ENCODE results near the gene SULT1C3.
"Not testable (repeated sequence)": the region's sequence is repeated elsewhere in the genome, so short reads cannot be mapped to it uniquely, and the experiment has no call there.

SULT1C3 gene

DNA sequence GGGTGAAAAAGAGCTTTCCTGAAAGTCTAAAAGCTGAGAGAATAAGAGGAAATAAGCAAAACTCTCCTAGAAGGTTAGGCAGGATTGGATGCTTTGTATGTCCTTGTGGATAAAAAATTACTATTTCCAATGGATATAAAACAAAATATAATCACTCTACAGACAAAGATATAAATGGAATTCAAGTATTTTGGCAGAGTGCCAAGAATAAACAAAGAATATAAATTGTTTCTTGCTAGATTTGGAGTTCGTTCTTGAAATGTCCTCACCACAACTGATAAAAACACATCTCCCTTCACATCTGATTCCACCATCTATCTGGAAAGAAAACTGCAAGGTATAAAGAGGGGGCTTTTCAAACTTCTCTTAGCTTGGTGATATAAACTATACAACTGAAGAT, 13.3 kb downstream of the SULT1C3 start:
- no peak for DNase-seq

GRCh38 chr2:108257757-108258331, 18.1 kb downstream of the SULT1C3 start:
- no peak for DNase-seq

DNA sequence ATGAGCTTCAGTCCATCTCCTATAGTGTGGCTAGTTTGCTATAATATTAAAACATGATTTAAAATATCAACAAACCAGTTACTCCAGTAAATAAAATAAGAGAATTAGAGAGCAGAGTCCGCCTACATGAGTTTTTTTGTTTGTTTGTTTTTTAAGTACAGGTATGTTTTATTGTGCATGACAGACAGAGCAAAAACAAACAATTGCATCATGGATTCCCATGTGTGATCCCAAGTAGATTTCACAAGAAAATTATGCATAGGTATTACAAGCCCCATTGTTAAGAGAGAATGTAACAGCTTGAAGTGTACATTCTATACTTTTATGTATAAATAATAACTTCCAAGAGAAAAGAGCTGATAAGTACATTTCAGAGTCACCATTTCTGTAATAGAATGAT, 21.0 kb downstream of the SULT1C3 start:
- no peak for DNase-seq

GRCh38 chr2:108262036-108262435, 22.3 kb downstream of the SULT1C3 start:
- no peak for DNase-seq

GRCh38 chr2:108263401-108263800, 23.6 kb downstream of the SULT1C3 start:
- DNase-seq: no peak

DNA sequence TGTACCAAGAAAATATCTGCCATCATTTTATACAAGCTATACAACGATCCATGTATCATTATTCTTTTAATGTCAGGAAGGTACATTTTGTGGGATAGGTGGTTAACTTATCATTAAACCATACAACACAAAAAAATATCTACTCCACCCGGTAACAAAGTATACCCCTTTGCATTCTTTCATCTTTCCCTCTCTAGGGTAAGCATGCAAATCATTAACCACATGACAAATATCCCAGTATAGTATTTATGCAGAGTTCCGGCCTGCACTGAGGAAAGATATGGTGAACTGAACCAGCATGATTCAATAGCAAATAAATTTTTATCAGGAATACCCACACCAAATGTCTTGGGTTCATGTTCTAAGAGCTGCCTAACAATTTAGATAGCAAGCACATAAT, 26.4 kb downstream of the SULT1C3 start:
- DNase-seq: no peak

DNA sequence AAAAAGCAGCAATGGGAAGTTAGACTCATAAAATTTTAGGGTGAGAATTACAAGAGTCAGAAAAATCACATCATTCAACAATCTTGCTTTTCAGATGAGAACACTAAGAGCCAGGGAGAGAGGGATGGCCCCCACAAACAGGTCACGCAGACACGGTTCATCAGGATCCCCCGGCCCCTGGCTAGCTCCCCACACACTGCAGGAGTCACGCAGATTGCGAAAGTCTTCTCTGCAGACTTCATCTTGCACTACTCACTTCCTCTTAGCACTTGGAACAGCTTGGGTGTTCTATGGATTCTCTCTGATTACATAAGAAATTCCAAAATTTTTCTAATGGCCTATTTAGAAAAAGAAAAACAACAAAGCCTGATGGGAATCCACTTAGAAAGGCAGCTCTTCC, 27.3 kb downstream of the SULT1C3 start:
- DNase-seq: no peak

DNA sequence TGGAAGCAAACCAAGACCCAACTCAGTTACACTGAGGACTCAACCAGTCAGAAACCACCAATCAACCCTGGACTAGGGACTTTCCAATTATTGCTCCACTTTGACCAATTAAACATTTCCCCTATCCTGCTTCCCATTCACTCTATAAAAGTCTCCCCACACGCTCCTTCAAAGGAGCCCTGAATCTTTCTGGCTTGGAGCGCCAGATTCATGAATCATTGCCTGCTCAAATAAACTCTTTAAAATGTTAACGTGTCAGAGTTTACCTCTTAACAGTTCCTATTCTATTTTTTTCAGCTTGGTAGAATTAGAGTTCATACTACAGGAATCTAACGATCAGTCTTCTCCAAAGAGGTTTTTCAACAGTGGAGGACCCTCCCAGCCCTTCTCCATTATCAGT, 28.2 kb downstream of the SULT1C3 start:
- DNase-seq: no peak

- DNase-seq: no peak
Observed at GRCh38 chr2:108270346-108270745, 30.6 kb downstream of the SULT1C3 start.

DNA sequence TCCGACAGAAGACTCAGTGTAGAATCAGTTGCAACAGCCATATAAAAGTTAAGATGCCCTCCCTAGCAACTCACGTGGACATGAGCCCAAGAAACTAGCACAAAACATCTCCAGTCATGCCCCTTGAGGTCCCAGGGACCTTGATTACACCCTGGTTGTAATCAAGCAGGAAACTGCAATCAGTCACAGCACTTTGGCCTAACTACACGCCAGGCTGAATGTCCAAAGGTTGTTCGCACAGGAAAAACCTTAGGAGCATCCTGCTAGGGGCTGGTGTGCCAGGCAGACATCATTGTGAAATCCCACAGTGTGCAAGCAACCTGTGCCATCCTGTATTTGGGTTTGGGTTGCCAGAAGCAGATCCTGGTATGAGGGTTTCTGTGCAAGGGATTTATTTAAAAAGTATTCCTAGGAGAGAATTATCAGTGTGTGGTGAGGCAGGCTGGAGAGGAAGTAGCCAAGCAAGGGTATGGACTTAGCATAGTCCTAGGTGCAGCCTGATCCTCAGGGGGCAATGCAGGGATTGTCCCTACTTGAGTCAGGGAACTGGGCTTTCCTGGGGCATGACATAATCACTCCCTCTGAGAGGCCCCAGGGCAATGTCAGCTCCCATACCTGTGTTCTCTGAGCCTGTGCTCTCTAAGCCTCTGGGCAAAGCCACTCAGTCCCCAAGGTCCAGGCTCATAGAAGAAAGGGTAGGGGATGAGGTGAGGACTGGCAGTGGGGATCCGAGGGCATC, 31.2 kb downstream of the SULT1C3 start:
- no peak for DNase-seq

DNA sequence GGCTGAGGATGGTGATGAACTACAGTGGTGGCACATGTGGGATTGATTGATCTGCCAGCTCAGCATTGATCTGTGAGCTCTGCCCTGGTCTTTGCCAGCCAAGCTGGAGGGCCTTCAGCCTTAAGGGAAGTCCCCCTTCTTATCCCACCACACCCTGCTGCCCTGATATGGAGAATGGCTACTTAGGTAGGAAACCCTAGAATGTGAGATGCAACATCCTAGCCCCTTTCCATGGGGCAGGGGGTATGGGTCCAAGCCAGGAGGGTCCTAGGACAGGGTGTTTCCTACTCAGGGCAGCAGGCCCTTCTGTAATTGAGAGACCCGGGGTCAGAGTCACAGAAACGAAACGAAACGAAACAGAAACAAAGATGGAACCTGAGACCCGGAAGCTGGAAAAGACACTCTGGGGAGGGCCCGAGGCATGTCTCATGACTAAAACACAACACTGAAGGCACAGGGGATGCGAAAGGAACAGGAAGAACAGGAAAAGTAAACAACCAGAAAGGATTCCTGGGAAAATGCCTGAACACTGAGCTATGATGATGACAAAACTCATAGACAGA, 32.0 kb downstream of the SULT1C3 start:
- no peak for DNase-seq

- DNase-seq: no peak
Observed at GRCh38 chr2:108278631-108279030, 38.9 kb downstream of the SULT1C3 start.

- DNase-seq: no peak
Observed at GRCh38 chr2:108279468-108279867, 39.7 kb downstream of the SULT1C3 start.

- DNase-seq: no peak
Observed at GRCh38 chr2:108280466-108280865, 40.7 kb downstream of the SULT1C3 start.

- not testable (repeated sequence) for DNase-seq
Observed at GRCh38 chr2:108284566-108284965, 44.8 kb downstream of the SULT1C3 start.

- no peak for DNase-seq
Observed at GRCh38 chr2:108285616-108286015, 45.8 kb downstream of the SULT1C3 start.

DNA sequence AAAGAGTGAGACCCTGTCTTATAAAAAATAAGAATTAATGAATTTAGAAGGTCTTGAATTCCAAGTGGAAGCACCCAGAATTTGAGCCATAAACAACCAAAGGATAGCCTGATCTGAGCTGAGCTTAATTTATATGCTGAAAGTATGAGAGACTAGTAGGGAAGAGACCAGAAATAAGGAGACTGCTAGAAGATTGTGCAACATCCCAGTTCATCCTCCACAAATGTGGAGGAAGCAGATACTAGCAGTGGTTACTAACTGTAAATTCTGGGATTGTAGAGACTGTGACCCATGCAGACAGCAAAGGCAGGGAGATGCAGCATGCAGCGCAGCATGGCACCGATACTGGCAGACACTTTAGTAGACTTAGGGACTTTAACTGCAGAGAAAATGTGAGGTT, 47.4 kb downstream of the SULT1C3 start:
- DNase-seq: no peak

- DNase-seq: no peak
Observed at GRCh38 chr2:108288534-108289106, 48.9 kb downstream of the SULT1C3 start, which contains the start of gene SULT1C2. Gene SULT1C2 (plus strand): TSS chr2:108288895. CDS start chr2:108293668, 4,773 bp downstream.

- no peak for DNase-seq
Observed at GRCh38 chr2:108293850-108294249, 54.1 kb downstream of the SULT1C3 start.

DNA sequence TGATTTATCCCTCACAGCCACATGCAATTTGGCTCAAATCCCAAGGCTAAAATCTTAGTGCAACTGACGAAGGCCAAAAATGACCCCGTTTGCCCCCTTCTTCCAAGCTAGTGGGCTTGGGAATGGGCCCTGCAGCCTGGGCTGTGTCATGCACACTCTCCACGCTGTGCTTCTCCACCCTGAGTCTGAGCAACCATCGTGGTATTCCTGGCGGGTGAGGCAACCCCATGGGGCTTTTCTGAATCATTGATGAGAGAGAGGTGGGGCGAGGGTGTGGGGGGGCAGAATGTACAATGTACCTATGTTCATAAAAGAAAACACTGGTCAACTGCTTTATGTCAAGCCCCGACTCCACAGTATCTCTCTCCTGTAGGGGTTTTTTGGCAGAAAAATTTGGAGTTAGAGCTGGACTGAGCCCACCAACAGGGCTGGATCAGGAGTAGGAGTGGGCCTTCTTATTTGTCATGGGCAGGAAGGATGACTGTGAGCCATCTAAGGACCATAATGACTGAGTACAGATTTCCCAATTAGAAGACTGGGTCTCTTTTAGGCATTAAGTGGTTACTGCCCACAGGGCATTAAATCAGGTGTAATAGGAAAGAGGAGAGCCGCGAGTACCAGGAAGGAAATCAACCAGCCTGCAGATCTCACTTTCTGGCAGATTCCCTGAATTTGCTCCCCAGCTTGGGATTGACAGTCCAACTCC, 57.8 kb downstream of the SULT1C3 start:
- no peak for DNase-seq

DNA sequence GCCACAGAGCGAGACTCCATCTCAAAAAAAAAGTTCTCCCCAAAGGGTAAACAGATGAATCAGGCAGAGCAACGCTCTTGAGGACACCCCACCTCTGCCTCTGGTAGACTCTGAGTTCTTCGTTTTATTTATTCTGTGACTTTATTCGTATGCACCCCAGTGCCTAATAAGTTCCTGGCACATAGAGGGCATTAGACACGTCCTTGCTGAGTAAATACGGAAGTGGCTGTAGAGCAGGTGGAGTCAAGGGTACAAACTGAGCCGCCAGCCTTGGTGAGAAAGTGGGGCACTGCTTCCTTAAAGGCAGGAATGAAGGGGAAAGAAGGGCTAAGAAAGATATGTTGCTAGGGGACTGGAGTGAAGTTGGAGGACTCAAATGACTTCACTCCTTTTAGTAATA, 61.8 kb downstream of the SULT1C3 start:
- no peak for DNase-seq

DNA sequence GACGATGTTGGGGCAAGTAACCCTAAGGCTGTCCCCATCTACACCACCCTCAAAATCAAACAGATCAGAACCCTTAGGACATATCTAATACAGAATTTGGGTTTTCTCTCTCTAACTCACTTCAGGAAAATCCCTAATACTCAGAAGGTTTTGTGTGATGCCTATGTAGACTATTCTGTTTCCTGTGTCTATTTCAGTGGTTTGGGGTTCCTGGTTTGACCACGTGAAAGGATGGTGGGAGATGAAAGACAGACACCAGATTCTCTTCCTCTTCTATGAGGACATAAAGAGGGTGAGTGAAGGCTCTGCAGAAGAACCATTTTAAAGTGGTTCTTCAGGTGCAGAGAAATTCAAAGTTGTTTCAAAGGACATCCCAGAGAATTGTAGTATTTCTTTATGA, 65.2 kb downstream of the SULT1C3 start:
- no peak for DNase-seq

GRCh38 chr2:108305901-108306300, 66.1 kb downstream of the SULT1C3 start:
- no peak for DNase-seq

Data from activated CD4-positive, alpha-beta T cell treated with anti-CD3 and anti-CD28 coated beads for 1 hour (primary cell).